HG03354 (cell line): ENCODE measurements around the gene SCN1A.

Experiments used
- ATAC-seq: cut with Tn5 transposase; IDR thresholded peaks from one replicate; pipeline ENCODE4 v1.9.1; 2021; ENCODE audit warnings: mild to moderate bottlenecking; ENCODE audit not compliant: unreplicated experiment, poor library complexity, severe bottlenecking

Gene SCN1A

GRCh38 chr2:166090346-166090745 is 37.5 kb downstream of the SCN1A start:
- no peak for ATAC-seq

- ATAC-seq: no peak
These were observed 39.2 kb downstream of the SCN1A start for GRCh38 chr2:166088634-166089033.

GRCh38 chr2:166084301-166084700 is 43.5 kb downstream of the SCN1A start:
- ATAC-seq: no peak

GRCh38 chr2:166082736-166083135 is 45.1 kb downstream of the SCN1A start:
- no peak for ATAC-seq

- no peak for ATAC-seq
These were observed 46.0 kb downstream of the SCN1A start for GRCh38 chr2:166081852-166082251.

GRCh38 chr2:166081131-166081632 is 46.6 kb downstream of the SCN1A start:
- peak; percentile 67 for ATAC-seq

- ATAC-seq: no peak
These were observed 53.4 kb downstream of the SCN1A start for GRCh38 chr2:166074430-166074829.

GRCh38 chr2:166074011-166074410 is 53.8 kb downstream of the SCN1A start:
- no peak for ATAC-seq

GRCh38 chr2:166070231-166070630 is 57.6 kb downstream of the SCN1A start:
- no peak for ATAC-seq

- ATAC-seq: no peak
These were observed 58.8 kb downstream of the SCN1A start for GRCh38 chr2:166068981-166069380.

- no peak for ATAC-seq
These were observed 60.6 kb downstream of the SCN1A start for GRCh38 chr2:166067229-166067628.

GRCh38 chr2:166060191-166060590 is 67.6 kb downstream of the SCN1A start:
- ATAC-seq: no peak

GRCh38 chr2:166057370-166058164 is 70.3 kb downstream of the SCN1A start:
- no peak for ATAC-seq

- no peak for ATAC-seq
These were observed 82.9 kb downstream of the SCN1A start for GRCh38 chr2:166044853-166045483.

GRCh38 chr2:166042768-166043390 is 84.9 kb downstream of the SCN1A start:
- ATAC-seq: no peak

GRCh38 chr2:166042356-166042755 is 85.5 kb downstream of the SCN1A start:
- no peak for ATAC-seq

- no peak for ATAC-seq
These were observed 86.2 kb downstream of the SCN1A start for GRCh38 chr2:166041613-166042012.

GRCh38 chr2:166032361-166032760 is 95.5 kb downstream of the SCN1A start:
- ATAC-seq: no peak

GRCh38 chr2:166031054-166031453 is 96.8 kb downstream of the SCN1A start:
- ATAC-seq: no peak

GRCh38 chr2:166025313-166025712 is 102.5 kb downstream of the SCN1A start:
- ATAC-seq: no peak

- ATAC-seq: no peak
These were observed 110.6 kb downstream of the SCN1A start for GRCh38 chr2:166017208-166017607.
